ENCODE data around the gene F10. TPM values are rescaled to one million over a fixed set of nuclear protein-coding genes. Genes with fewer than 3 reads are reported as not detected.

Gene F10
- total RNA-seq, 1 experiment from 2014 or later = 0.18 TPM

- ChIA-PET CTCF (no interaction called here), POLR2A (no interaction called here)
- ATAC-seq = no peak
- no peaks in the 10 kb centered on the region for H3K27me3 ChIP-seq (ENCODE audit: control insufficient read depth, insufficient read depth, low read length)
- intact Hi-C loops (cut with micrococcal nuclease; ENCODE audit: unreplicated experiment) = no loop called here
- no TSS peak for BruUV-seq (replicated peaks)
- H3K27ac ChIP-seq (ENCODE audit: low read length) = no peak overlapping the region
- H3K36me3 ChIP-seq (ENCODE audit: control insufficient read depth, insufficient read depth, low read length) = no peaks in the 10 kb centered on the region
- no peak for DNase-seq (ENCODE audit: low read depth, low spot score)
- H3K9me3 ChIP-seq (ENCODE audit: control insufficient read depth, insufficient read depth, low read depth, low read length) = no peaks in the 10 kb centered on the region
- H3K4me1 ChIP-seq (ENCODE audit: control insufficient read depth, insufficient read depth, low read length) = no peaks in the 10 kb centered on the region
- in situ Hi-C loops (cut with HindIII; ENCODE audit: low pct_unique_long_range_greater_than_20kb, low sequenced_read_pairs) = no loop called here
- TF ChIP-seq SIN3A (IDR thresholded peaks at IDR 0.05; ENCODE audit: borderline replicate concordance, insufficient read depth, low read depth, low read length) = no peak
- H3K4me3 ChIP-seq (ENCODE audit: low read depth in 2 of 2, low read length in 2 of 2) = no peak overlapping the region
Measured at GRCh38 chr13:113090806-113091205, 31.8 kb upstream of the F10 start.

- no peak for ATAC-seq
- H3K4me3 ChIP-seq (ENCODE audit: low read depth in 2 of 2, low read length in 2 of 2) = no peak overlapping the region
- no peak for DNase-seq (ENCODE audit: low read depth, low spot score)
- H3K4me1 ChIP-seq (ENCODE audit: control insufficient read depth, insufficient read depth, low read length) = no peaks in the 10 kb centered on the region
- no peak overlapping the region for H3K27ac ChIP-seq (ENCODE audit: low read length)
- ChIA-PET CTCF (no interaction called here), POLR2A (no interaction called here)
- TF ChIP-seq TCF7L2 (IDR thresholded peaks at IDR 0.05; ENCODE audit: low read depth, low read length) = no peak
- TF ChIP-seq, protein P1, sequence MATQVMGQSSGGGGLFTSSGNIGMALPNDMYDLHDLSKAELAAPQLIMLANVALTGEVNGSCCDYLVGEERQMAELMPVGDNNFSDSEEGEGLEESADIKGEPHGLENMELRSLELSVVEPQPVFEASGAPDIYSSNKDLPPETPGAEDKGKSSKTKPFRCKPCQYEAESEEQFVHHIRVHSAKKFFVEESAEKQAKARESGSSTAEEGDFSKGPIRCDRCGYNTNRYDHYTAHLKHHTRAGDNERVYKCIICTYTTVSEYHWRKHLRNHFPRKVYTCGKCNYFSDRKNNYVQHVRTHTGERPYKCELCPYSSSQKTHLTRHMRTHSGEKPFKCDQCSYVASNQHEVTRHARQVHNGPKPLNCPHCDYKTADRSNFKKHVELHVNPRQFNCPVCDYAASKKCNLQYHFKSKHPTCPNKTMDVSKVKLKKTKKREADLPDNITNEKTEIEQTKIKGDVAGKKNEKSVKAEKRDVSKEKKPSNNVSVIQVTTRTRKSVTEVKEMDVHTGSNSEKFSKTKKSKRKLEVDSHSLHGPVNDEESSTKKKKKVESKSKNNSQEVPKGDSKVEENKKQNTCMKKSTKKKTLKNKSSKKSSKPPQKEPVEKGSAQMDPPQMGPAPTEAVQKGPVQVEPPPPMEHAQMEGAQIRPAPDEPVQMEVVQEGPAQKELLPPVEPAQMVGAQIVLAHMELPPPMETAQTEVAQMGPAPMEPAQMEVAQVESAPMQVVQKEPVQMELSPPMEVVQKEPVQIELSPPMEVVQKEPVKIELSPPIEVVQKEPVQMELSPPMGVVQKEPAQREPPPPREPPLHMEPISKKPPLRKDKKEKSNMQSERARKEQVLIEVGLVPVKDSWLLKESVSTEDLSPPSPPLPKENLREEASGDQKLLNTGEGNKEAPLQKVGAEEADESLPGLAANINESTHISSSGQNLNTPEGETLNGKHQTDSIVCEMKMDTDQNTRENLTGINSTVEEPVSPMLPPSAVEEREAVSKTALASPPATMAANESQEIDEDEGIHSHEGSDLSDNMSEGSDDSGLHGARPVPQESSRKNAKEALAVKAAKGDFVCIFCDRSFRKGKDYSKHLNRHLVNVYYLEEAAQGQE (IDR thresholded peaks at IDR 0.05; ENCODE audit: insufficient read depth in 1 of 2, low read depth in 2 of 2, low read length in 1 of 2) = no peak
- TF ChIP-seq, protein P2, sequence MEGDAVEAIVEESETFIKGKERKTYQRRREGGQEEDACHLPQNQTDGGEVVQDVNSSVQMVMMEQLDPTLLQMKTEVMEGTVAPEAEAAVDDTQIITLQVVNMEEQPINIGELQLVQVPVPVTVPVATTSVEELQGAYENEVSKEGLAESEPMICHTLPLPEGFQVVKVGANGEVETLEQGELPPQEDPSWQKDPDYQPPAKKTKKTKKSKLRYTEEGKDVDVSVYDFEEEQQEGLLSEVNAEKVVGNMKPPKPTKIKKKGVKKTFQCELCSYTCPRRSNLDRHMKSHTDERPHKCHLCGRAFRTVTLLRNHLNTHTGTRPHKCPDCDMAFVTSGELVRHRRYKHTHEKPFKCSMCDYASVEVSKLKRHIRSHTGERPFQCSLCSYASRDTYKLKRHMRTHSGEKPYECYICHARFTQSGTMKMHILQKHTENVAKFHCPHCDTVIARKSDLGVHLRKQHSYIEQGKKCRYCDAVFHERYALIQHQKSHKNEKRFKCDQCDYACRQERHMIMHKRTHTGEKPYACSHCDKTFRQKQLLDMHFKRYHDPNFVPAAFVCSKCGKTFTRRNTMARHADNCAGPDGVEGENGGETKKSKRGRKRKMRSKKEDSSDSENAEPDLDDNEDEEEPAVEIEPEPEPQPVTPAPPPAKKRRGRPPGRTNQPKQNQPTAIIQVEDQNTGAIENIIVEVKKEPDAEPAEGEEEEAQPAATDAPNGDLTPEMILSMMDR (IDR thresholded peaks at IDR 0.05) = no peak
- no peak for TF ChIP-seq POLR2AphosphoS5 (IDR thresholded peaks at IDR 0.05; ENCODE audit: low read depth, low read length)
- TF ChIP-seq SIN3A (IDR thresholded peaks at IDR 0.05; ENCODE audit: borderline replicate concordance, insufficient read depth, low read depth, low read length) = no peak
- no peaks in the 10 kb centered on the region for H3K9me3 ChIP-seq (ENCODE audit: control insufficient read depth, insufficient read depth, low read depth, low read length)
- BruUV-seq (replicated peaks) = no TSS peak
- intact Hi-C loops (cut with micrococcal nuclease; ENCODE audit: unreplicated experiment) (no loop called here), in situ Hi-C loops (cut with HindIII; ENCODE audit: low pct_unique_long_range_greater_than_20kb, low sequenced_read_pairs) (no loop called here)
- no peaks in the 10 kb centered on the region for H3K36me3 ChIP-seq (ENCODE audit: control insufficient read depth, insufficient read depth, low read length)
- H3K27me3 ChIP-seq (ENCODE audit: control insufficient read depth, insufficient read depth, low read length) = no peaks in the 10 kb centered on the region
Measured at GRCh38 chr13:113091211-113091771, 31.3 kb upstream of the F10 start.

GRCh38 chr13:113091891-113092775, 30.5 kb upstream of the F10 start:
- no peak for DNase-seq (ENCODE audit: low read depth, low spot score)
- H3K4me3 ChIP-seq (ENCODE audit: low read depth in 2 of 2, low read length in 2 of 2) = no peak overlapping the region
- ChIA-PET POLR2A (no interaction called here), CTCF (no interaction called here)
- no peaks in the 10 kb centered on the region for H3K4me1 ChIP-seq (ENCODE audit: control insufficient read depth, insufficient read depth, low read length)
- ATAC-seq = no peak
- no peaks in the 10 kb centered on the region for H3K9me3 ChIP-seq (ENCODE audit: control insufficient read depth, insufficient read depth, low read depth, low read length)
- intact Hi-C loops (cut with micrococcal nuclease; ENCODE audit: unreplicated experiment) = no loop called here
- TF ChIP-seq POLR2AphosphoS5 (IDR thresholded peaks at IDR 0.05; ENCODE audit: low read depth, low read length) (no peak), TCF7L2 (IDR thresholded peaks at IDR 0.05; ENCODE audit: low read depth, low read length) (no peak)
- TF ChIP-seq, protein P1 (IDR thresholded peaks at IDR 0.05; ENCODE audit: insufficient read depth in 1 of 2, low read depth in 2 of 2, low read length in 1 of 2) = no peak
- in situ Hi-C loops (cut with HindIII; ENCODE audit: low pct_unique_long_range_greater_than_20kb, low sequenced_read_pairs) = no loop called here
- H3K27me3 ChIP-seq (ENCODE audit: control insufficient read depth, insufficient read depth, low read length) = no peaks in the 10 kb centered on the region
- no peaks in the 10 kb centered on the region for H3K36me3 ChIP-seq (ENCODE audit: control insufficient read depth, insufficient read depth, low read length)
- no TSS peak for BruUV-seq (replicated peaks)
- no peak overlapping the region for H3K27ac ChIP-seq (ENCODE audit: low read length)

Measured in Panc1 (cell line).